ENCODE results near the gene CFAP54.

- no peak for TF ChIP-seq ZNF398 (tag by site-specific recombination; IDR thresholded peaks at IDR 0.05)
- no peak for TF ChIP-seq PBX3 (CRISPR knock-in tag; IDR thresholded peaks at IDR 0.05)
- no peak for TF ChIP-seq ZBTB11 (tag by site-specific recombination; conservative IDR thresholded peaks at IDR 0.05; ENCODE audit: low read depth)
- no peak for TF ChIP-seq PATZ1 (tag by site-specific recombination; IDR thresholded peaks at IDR 0.05)
- TF ChIP-seq CTCF (tag by site-specific recombination; IDR thresholded peaks at IDR 0.05), result no peak
- no peak for TF ChIP-seq ZNF23 (tag by site-specific recombination; IDR thresholded peaks at IDR 0.05; ENCODE audit: borderline replicate concordance)
- TF ChIP-seq YY1 (tag by site-specific recombination; IDR thresholded peaks at IDR 0.05), result no peak
- no peak for TF ChIP-seq PRDM1 (tag by site-specific recombination; IDR thresholded peaks at IDR 0.05)
- no peak for TF ChIP-seq ZBTB1 (tag by site-specific recombination; IDR thresholded peaks at IDR 0.05)
- TF ChIP-seq GLIS1 (tag by site-specific recombination; IDR thresholded peaks at IDR 0.05), result no peak
- no peak for TF ChIP-seq KLF8 (tag by site-specific recombination; IDR thresholded peaks at IDR 0.05)
- no peak for TF ChIP-seq SALL2 (tag by site-specific recombination; IDR thresholded peaks at IDR 0.05; ENCODE audit: borderline replicate concordance)
- TF ChIP-seq ZNF785 (tag by site-specific recombination; IDR thresholded peaks at IDR 0.05), result no peak
- TF ChIP-seq SP2 (tag by site-specific recombination; IDR thresholded peaks at IDR 0.05), result no peak
Measured at GRCh38 chr12:96821592-96821991, 332.2 kb downstream of the CFAP54 start.
